ENCODE data around the gene ATP2B2. TPM values are rescaled to one million over a fixed set of nuclear protein-coding genes. Genes with fewer than 3 reads are reported as not detected.

Gene ATP2B2
- total RNA-seq, 2 experiments from 2014 or later: 0.06 TPM; not detected in 1

DNA sequence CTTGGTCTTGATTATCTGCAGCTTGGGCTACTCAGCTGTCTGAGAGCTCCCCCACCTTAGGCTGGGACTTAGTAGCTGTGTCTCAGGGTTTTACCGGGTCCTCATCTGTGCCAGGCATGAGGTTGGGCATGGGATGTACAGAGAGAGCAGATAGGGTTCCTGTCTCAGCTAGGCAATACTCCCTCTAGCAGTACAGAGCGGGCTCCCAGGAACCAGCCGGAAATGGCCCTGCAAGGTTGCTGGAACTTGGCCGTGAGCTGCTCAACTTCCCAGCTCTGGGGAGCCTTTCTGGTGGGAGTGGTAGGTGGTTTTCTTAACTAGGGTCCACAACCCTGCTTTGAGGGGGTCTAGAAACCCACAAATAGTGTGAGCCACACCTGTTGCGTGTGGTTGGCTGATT lies 58.3 kb downstream of the ATP2B2 start:
- BruUV-seq (replicated peaks): no TSS peak
- intact Hi-C loops (cut with micrococcal nuclease; ENCODE audit: unreplicated experiment): no loop called here
- H3K4me2 ChIP-seq (ENCODE audit: low read length): no peak overlapping the region
- no peak overlapping the region for H3K27ac ChIP-seq (ENCODE audit: low read depth, low read length, poor library complexity, severe bottlenecking)
- no peaks in the 10 kb centered on the region for H3K9me2 ChIP-seq (ENCODE audit: insufficient read depth, low read length)
- ChIA-PET CTCF (ENCODE audit: unreplicated experiment) (no interaction called here), POLR2A (no interaction called here)
- no peaks in the 10 kb centered on the region for H3K79me2 ChIP-seq (ENCODE audit: insufficient read depth, low read depth, low read length)
- no peak overlapping the region for H3K4me3 ChIP-seq (ENCODE audit: low read depth, low read length, poor library complexity, severe bottlenecking)
- H4K20me1 ChIP-seq (ENCODE audit: insufficient read depth, low read length): no peaks in the 10 kb centered on the region
- TF ChIP-seq EZH2phosphoT487 (IDR thresholded peaks at IDR 0.05; ENCODE audit: borderline replicate concordance, low read depth, low read length) (no peak), CTCF (conservative IDR thresholded peaks at IDR 0.05; ENCODE audit: low read length) (no peak)
- no peaks in the 10 kb centered on the region for H3K36me3 ChIP-seq (ENCODE audit: insufficient read depth, low read length)
- no peak overlapping the region for H2AFZ ChIP-seq (ENCODE audit: low read length)
- peaks cover 14% of the 10 kb centered on the region for H3K4me1 ChIP-seq (ENCODE audit: insufficient read depth, low read length, poor library complexity, severe bottlenecking)
- no peaks in the 10 kb centered on the region for H3K9me3 ChIP-seq (ENCODE audit: low read length)
- DNase-seq (ENCODE audit: low spot score): no peak

DNA sequence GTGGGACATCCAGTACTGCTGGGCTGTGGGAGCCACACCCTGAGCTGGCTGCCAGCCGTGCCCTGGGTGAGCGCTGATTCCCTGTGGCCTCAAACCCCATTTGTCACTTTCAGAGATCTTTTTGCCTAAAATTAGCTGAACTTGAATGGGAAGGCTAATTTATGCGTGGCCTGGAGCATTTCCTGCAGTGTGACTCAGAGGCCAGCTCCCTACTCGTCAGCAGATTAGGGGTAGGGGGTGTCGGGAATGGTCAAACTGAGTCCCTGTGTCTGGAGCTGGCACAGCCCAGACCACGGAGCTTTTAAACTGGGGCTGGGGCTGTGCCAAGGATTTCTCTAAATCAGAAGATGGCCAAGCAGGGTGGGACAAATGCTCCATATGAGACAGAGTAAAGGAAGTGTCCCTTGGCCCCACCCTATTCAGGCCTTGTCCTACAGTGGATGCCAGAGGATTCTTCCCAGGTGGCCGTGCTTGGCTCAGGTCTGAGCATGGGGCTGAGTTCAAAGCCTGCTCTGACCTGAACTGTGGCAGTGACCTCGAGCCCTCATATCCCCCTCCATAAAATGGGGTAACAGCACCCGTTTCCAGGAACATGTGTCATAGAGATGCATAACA lies 59.7 kb downstream of the ATP2B2 start:
- H3K4me1 ChIP-seq (ENCODE audit: insufficient read depth, low read length, poor library complexity, severe bottlenecking): peaks cover 20% of the 10 kb centered on the region
- H3K4me2 ChIP-seq (ENCODE audit: low read length): no peak overlapping the region
- intact Hi-C loops (cut with micrococcal nuclease; ENCODE audit: unreplicated experiment): no loop called here
- H3K4me3 ChIP-seq (ENCODE audit: low read depth, low read length, poor library complexity, severe bottlenecking): no peak overlapping the region
- TF ChIP-seq CTCF (conservative IDR thresholded peaks at IDR 0.05; ENCODE audit: low read length) (no peak), EZH2phosphoT487 (IDR thresholded peaks at IDR 0.05; ENCODE audit: borderline replicate concordance, low read depth, low read length) (no peak)
- no TSS peak for BruUV-seq (replicated peaks)
- ChIA-PET CTCF (ENCODE audit: unreplicated experiment) (no interaction called here), POLR2A (no interaction called here)
- no peaks in the 10 kb centered on the region for H3K79me2 ChIP-seq (ENCODE audit: insufficient read depth, low read depth, low read length)
- no peaks in the 10 kb centered on the region for H4K20me1 ChIP-seq (ENCODE audit: insufficient read depth, low read length)
- no peak for DNase-seq (ENCODE audit: low spot score)
- no peak overlapping the region for H2AFZ ChIP-seq (ENCODE audit: low read length)
- H3K27ac ChIP-seq (ENCODE audit: low read depth, low read length, poor library complexity, severe bottlenecking): no peak overlapping the region
- no peaks in the 10 kb centered on the region for H3K9me3 ChIP-seq (ENCODE audit: low read length)
- no peaks in the 10 kb centered on the region for H3K36me3 ChIP-seq (ENCODE audit: insufficient read depth, low read length)
- no peaks in the 10 kb centered on the region for H3K9me2 ChIP-seq (ENCODE audit: insufficient read depth, low read length)

- no peaks in the 10 kb centered on the region for H4K20me1 ChIP-seq (ENCODE audit: insufficient read depth, low read length)
- CTCF ChIA-PET (ENCODE audit: unreplicated experiment): no interaction called here
- no peaks in the 10 kb centered on the region for H3K36me3 ChIP-seq (ENCODE audit: insufficient read depth, low read length)
- POLR2A ChIA-PET: no interaction called here
- no peaks in the 10 kb centered on the region for H3K9me3 ChIP-seq (ENCODE audit: low read length)
- H3K79me2 ChIP-seq (ENCODE audit: insufficient read depth, low read depth, low read length): no peaks in the 10 kb centered on the region
- TF ChIP-seq EZH2phosphoT487 (IDR thresholded peaks at IDR 0.05; ENCODE audit: borderline replicate concordance, low read depth, low read length) (no peak), CTCF (conservative IDR thresholded peaks at IDR 0.05; ENCODE audit: low read length) (no peak)
- H3K27ac ChIP-seq (ENCODE audit: low read depth, low read length, poor library complexity, severe bottlenecking): no peak overlapping the region
- H3K4me2 ChIP-seq (ENCODE audit: low read length): 0 out of 2 replicates have a peak overlapping the region, but pooled peaks have one; percentile 4
- BruUV-seq (replicated peaks): no TSS peak
- H2AFZ ChIP-seq (ENCODE audit: low read length): no peak overlapping the region
- DNase-seq (ENCODE audit: low spot score): peak; percentile 31
- no peaks in the 10 kb centered on the region for H3K9me2 ChIP-seq (ENCODE audit: insufficient read depth, low read length)
- peaks cover 27% of the 10 kb centered on the region for H3K4me1 ChIP-seq (ENCODE audit: insufficient read depth, low read length, poor library complexity, severe bottlenecking)
- no peak overlapping the region for H3K4me3 ChIP-seq (ENCODE audit: low read depth, low read length, poor library complexity, severe bottlenecking)
- intact Hi-C loops (cut with micrococcal nuclease; ENCODE audit: unreplicated experiment): no loop called here
These were observed 60.9 kb downstream of the ATP2B2 start for GRCh38 chr3:10444511-10444910.
